ENCODE data around the gene TGFA. TPM values are rescaled to one million over a fixed set of nuclear protein-coding genes. Genes with fewer than 3 reads are reported as not detected.

The TGFA gene
- total and polyA plus RNA-seq, 12 donors = 0.17 to 3.4 (median 1.2) TPM

DNA sequence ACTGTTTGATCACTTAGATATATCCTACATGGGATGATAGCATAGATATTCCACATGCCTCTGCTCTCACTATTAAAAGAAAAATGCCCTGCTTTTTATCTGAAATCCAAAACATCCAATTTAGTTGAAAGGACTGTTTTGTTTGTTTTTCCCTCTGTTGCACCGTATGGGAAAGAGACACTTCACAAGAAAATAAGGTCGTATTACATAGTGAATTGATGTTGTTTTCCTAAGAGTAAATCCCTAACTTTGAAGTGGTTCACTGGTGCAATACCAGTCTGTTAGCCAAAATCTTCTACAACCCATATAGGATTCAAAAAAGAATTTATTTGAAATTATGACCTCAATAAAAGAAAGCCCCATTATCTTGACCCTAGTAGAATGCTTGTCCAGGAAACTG lies 18.1 kb downstream of the TGFA start:
- no peaks in the 10 kb centered on the region for H3K27me3 ChIP-seq
- TF ChIP-seq CTCF (IDR thresholded peaks at IDR 0.05) = no peak
- H3K4me3 ChIP-seq = no peak overlapping the region
- H3K27ac ChIP-seq = no peak overlapping the region
- DNase-seq (no peak), ATAC-seq (no peak)
- peaks cover 0 to 10% (median 0%) of the 10 kb centered on the region in 9 donors for H3K4me1 ChIP-seq
- intact Hi-C loops (cut with DNase I) = no loop called here
- H3K36me3 ChIP-seq = no peaks in the 10 kb centered on the region
- H3K9me3 ChIP-seq = peaks cover 0 to 28% (median 0%) of the 10 kb centered on the region in 11 donors
- 31 to 44% methylated on average over 2 of the region's 2 CpGs for WGBS, 2 donors

GRCh38 chr2:70534183-70534836 lies 19.3 kb downstream of the TGFA start:
- Histone ChIP-seq H3K27ac (peak overlapping the region in 1 of 10 donors; percentile 31), H3K9me3 (peaks cover 0 to 28% (median 0%) of the 10 kb centered on the region in 11 donors), H3K4me1 (peaks cover 0 to 14% (median 0%) of the 10 kb centered on the region in 9 donors), H3K27me3 (no peaks in the 10 kb centered on the region), H3K4me3 (no peak overlapping the region), H3K36me3 (no peaks in the 10 kb centered on the region)
- 48 to 63% methylated on average over 4 of the region's 4 CpGs for WGBS, 2 donors
- DNase-seq = no peak
- no peak for TF ChIP-seq CTCF (IDR thresholded peaks at IDR 0.05)
- ATAC-seq = peak in 1 of 8 donors; percentile 37
- intact Hi-C loops (cut with DNase I) = no loop called here

GRCh38 chr2:70532244-70532935 lies 21.2 kb downstream of the TGFA start:
- H3K27me3 ChIP-seq = no peaks in the 10 kb centered on the region
- 58 to 62% methylated on average over 7 of the region's 7 CpGs for WGBS, 2 donors
- no peak for TF ChIP-seq CTCF (IDR thresholded peaks at IDR 0.05)
- intact Hi-C loops (cut with DNase I) = no loop called here
- no peak overlapping the region for H3K27ac ChIP-seq
- ATAC-seq (peak in 3 of 8 donors; percentile 51 to 61 (median 56)), DNase-seq (no peak)
- H3K36me3 ChIP-seq = no peaks in the 10 kb centered on the region
- peaks cover 0 to 17% (median 0%) of the 10 kb centered on the region in 9 donors for H3K4me1 ChIP-seq
- no peak overlapping the region for H3K4me3 ChIP-seq
- peaks cover 0 to 20% (median 0%) of the 10 kb centered on the region in 11 donors for H3K9me3 ChIP-seq

- Histone ChIP-seq H3K4me1 (peaks cover 0 to 17% (median 0%) of the 10 kb centered on the region in 9 donors), H3K27ac (no peak overlapping the region), H3K27me3 (no peaks in the 10 kb centered on the region), H3K36me3 (no peaks in the 10 kb centered on the region), H3K4me3 (no peak overlapping the region), H3K9me3 (peaks cover 0 to 11% (median 0%) of the 10 kb centered on the region in 11 donors)
- DNase-seq (no peak), ATAC-seq (no peak)
- WGBS, 2 donors = 67 to 83% methylated on average over 3 of the region's 3 CpGs
- intact Hi-C loops (cut with DNase I) = no loop called here
- no peak for TF ChIP-seq CTCF (IDR thresholded peaks at IDR 0.05)
Measured at GRCh38 chr2:70531419-70532086, 22.1 kb downstream of the TGFA start.

Measured in heart right ventricle (tissue), 16 donors.